ENCODE data around the gene PIP5K1C.

- TF ChIP-seq CTCF (IDR thresholded peaks at IDR 0.05; ENCODE audit: poor library complexity, severe bottlenecking) (no peak), RAD21 (conservative IDR thresholded peaks at IDR 0.05) (no peak), TAF1 (IDR thresholded peaks at IDR 0.05; ENCODE audit: low read depth) (no peak), EZH2 (IDR thresholded peaks at IDR 0.05; ENCODE audit: borderline replicate concordance, insufficient read depth, low read length, poor library complexity, severe bottlenecking) (no peak), SMC3 (conservative IDR thresholded peaks at IDR 0.05; ENCODE audit: poor library complexity) (no peak), POLR2AphosphoS5 (IDR thresholded peaks at IDR 0.05) (no peak), REST (IDR thresholded peaks at IDR 0.05; ENCODE audit: borderline replicate concordance) (no peak), EP300 (conservative IDR thresholded peaks at IDR 0.05; ENCODE audit: poor library complexity, severe bottlenecking) (no peak), MXI1 (conservative IDR thresholded peaks at IDR 0.05; ENCODE audit: poor library complexity, severe bottlenecking) (no peak)
Observed at GRCh38 chr19:3590991-3591659, 109.1 kb downstream of the PIP5K1C start.
